GM19035 (cell line): ENCODE results near the gene CDC5L.
"Not testable (repeated sequence)": the region's sequence is repeated elsewhere in the genome, so short reads cannot be mapped to it uniquely, and the experiment has no call there.

ENCODE experiments used
- ATAC-seq: cut with Tn5 transposase; IDR thresholded peaks from one replicate; pipeline ENCODE4 v1.9.1; 2021; ENCODE audit not compliant: unreplicated experiment

Gene CDC5L

GRCh38 chr6:44410363-44410762, 22.9 kb downstream of the CDC5L start:
- no peak for ATAC-seq

- no peak for ATAC-seq
Observed at GRCh38 chr6:44411141-44411540, 23.6 kb downstream of the CDC5L start.

- no peak for ATAC-seq
Observed at GRCh38 chr6:44415449-44415848, 27.9 kb downstream of the CDC5L start.

DNA sequence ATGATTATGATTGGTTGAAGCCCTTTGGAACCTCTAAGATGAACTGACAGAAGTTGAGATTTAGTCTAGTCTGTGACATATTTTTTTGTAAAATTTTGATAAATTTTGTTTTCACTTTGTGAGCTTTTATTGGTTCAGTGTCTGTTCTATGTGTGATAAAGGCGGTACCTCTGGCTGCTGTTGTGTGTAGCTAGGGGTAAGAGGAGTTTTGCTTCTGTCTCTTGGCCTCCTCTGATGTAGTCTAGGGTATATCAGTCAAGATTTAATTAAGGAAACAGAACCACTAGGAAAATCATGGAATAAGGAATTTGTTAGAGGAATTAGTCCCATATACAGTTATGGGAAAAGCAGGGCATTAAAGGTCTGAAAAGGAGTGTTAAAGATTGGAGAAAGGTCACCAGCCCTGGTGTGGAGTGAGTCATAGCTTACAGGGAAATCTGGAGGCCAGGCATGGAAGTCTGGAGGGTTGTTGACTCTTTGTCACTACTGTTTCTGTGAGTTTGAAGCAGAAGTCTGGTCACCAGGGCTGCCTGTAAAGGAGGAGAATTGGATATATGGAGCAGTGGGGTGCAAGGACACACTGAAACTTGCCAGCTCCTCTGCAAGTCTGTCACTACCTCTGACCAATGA, 28.5 kb downstream of the CDC5L start:
- ATAC-seq: no peak

DNA sequence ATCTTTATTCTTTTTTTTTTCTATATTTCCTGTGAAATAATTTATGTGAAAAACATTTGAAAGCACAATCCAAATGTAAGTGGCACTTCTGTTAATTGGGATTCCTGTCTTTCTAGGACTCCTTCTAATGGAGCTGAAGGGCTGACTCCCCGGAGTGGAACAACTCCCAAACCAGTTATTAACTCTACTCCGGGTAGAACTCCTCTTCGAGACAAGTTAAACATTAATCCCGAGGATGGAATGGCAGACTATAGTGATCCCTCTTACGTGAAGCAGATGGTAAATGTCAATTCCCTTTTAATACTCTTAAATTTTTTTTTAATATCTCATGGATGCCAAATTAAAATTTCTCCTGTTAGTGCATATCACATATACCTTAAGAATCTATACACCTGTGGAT, 35.0 kb downstream of the CDC5L start:
- no peak for ATAC-seq

DNA sequence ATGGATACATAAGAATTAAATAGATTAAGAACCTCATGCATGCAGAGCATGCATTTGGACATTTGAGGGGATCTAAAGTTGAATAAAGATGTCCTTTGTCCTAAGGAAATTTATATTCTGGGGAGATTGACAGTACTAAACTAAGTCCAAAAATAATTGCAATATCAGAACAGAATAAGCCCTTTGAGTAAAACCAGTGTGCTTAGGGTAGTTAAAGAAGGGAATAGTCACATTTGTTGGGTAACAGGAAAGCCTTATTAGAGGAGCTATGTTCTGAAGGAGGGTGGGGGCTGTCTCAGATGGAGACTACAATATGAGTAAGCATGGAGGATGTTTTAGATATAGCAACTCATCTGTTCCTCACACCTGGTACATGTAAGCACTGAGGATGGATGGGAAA, 35.8 kb downstream of the CDC5L start:
- no peak for ATAC-seq

DNA sequence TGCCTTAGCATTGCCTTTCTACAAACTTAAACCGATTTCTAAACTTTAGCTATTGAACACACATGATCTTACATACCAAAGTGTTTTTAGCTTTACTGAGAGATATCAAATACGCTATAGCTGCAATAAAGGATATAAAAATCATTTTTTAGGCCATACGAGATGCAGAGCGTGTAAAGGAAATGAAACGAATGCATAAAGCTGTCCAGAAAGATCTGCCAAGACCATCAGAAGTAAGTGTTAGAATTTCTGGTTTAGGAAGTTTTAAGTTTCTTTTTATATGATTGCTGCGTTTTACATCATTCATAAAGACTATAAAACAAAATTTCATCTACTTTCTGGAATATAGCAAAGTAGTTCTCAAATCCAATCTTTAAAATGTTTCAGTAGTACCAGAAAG, 38.4 kb downstream of the CDC5L start:
- ATAC-seq: no peak

GRCh38 chr6:44428682-44429081, 41.2 kb downstream of the CDC5L start:
- no peak for ATAC-seq

GRCh38 chr6:44430326-44430725, 42.8 kb downstream of the CDC5L start:
- no peak for ATAC-seq

- ATAC-seq: no peak
Observed at GRCh38 chr6:44431118-44431725, 43.7 kb downstream of the CDC5L start.

GRCh38 chr6:44432227-44432626, 44.7 kb downstream of the CDC5L start:
- ATAC-seq: no peak

GRCh38 chr6:44432726-44433125, 45.2 kb downstream of the CDC5L start:
- no peak for ATAC-seq

GRCh38 chr6:44435500-44435899, 48.0 kb downstream of the CDC5L start:
- ATAC-seq: no peak

DNA sequence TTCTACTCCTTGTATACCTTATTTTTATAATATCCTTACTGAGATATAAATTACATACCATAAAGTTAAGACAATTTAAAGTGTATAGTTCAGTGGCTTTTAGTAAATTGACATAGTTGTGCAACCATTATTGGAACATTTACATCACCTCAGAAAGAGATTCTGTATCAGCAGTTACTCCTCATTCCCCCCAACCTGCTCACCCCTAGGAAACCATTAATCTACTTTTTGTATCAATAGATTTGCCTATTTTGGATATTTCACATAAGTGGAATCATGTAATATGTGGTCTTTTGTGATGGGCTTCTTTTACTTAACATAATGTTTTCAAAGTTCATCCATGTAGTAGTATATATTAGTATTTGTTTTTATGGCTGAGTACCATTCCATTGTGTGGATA, 51.3 kb downstream of the CDC5L start:
- ATAC-seq: no peak

- ATAC-seq: no peak
Observed at GRCh38 chr6:44439270-44440045, 52.0 kb downstream of the CDC5L start.

DNA sequence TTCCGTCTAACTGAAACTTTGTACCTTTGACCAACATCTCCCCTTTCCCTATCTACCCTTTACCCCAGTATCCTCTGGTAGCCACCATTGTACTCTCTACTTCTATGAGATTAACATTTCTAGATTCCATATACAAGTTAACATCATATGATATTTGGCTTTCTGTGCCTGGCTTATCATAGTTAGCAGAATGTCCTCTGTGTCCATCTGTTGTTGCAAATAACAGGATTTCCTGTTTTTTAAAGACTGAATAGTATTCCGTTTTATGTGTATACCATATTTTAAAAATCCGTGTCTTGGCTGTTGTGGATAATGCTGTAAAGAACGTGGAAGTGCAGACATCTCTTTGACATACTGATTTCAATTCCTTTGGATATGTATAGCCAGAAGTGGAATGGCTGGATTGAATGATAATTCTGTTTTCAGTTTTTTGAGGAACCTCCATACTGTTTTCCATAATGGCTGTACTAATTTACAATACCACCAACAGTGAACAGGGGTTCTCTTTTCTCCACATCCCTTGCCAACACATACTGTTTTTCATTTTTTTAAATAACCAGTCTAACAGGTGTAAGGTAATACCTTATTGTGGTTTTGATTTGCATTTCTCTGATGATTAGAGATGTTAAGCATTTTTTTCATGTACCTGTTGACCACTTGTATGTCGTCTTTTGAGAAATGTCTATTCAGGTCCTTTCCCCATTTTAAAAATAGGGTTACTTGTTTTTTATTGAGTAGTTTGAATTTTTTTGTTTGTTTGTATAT, 53.8 kb downstream of the CDC5L start:
- no peak for ATAC-seq

DNA sequence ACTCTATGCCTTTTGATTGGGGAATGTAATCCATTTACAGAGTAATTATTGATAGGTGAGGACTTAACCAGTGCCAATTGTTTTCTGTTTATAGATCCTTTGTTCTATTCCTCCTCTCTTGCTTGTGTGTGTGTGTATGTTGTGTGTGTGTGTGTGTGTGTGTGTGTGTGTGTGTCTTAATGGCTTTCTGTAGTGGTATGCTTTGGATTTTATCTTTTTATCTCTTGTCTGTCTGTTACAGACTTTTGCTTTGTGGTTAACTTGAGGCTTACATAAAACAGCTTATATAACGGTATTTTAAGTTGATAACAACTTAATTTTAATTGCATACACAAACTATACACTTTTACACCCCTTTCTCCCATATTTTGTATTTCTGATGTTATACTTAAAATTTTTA, 54.7 kb downstream of the CDC5L start:
- ATAC-seq: no peak

- ATAC-seq: no peak
Observed at GRCh38 chr6:44442833-44443444, 55.4 kb downstream of the CDC5L start.

- no peak for ATAC-seq
Observed at GRCh38 chr6:44444853-44445252, 57.3 kb downstream of the CDC5L start.

GRCh38 chr6:44446626-44447300, 59.3 kb downstream of the CDC5L start:
- no peak for ATAC-seq

GRCh38 chr6:44449181-44449580, 61.7 kb downstream of the CDC5L start:
- ATAC-seq: not testable (repeated sequence)
